ENCODE measurements around the gene PRKCA. TPM values are rescaled to one million over a fixed set of nuclear protein-coding genes. Genes with fewer than 3 reads are reported as not detected.

PRKCA gene
- total and polyA plus RNA-seq, 2 experiments from 2014 or later, result 6.4 to 35.4 TPM

DNA sequence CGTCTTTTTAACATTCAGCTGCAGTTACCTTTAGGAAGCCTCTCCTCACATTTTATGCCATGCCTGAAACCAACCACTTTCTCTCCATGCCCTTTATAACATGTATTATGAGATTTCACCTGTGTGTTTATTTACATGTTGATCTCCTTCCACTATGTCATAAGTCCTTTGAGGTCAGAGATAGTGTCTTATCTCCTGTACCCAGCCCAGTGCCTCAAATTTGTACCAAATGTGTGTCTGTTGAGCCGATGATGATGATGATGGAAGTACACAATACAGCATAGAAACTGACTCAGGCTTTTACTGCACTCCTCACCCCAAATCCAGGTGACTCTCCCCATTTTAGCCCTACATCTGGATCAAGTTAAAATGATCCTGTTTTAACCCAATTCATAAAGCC is 353.0 kb downstream of the PRKCA start (continued):
- TF ChIP-seq REST (IDR thresholded peaks at IDR 0.05; ENCODE audit: unreplicated experiment) (no peak), EZH2 (IDR thresholded peaks at IDR 0.05; ENCODE audit: low read depth, unreplicated experiment) (no peak), NANOG (IDR thresholded peaks at IDR 0.05; ENCODE audit: borderline replicate concordance) (no peak), JUNB (IDR thresholded peaks at IDR 0.05; ENCODE audit: unreplicated experiment) (no peak), EZH2phosphoT487 (IDR thresholded peaks at IDR 0.05; ENCODE audit: unreplicated experiment) (no peak), STAT1 (IDR thresholded peaks at IDR 0.05; ENCODE audit: unreplicated experiment) (no peak), CTCF (conservative IDR thresholded peaks at IDR 0.05; ENCODE audit: low read depth in 2 of 2) (no peak), ZNF331 (CRISPR knock-in tag; IDR thresholded peaks at IDR 0.05; ENCODE audit: low read depth) (no peak)
- TF ChIP-seq, protein P1, sequence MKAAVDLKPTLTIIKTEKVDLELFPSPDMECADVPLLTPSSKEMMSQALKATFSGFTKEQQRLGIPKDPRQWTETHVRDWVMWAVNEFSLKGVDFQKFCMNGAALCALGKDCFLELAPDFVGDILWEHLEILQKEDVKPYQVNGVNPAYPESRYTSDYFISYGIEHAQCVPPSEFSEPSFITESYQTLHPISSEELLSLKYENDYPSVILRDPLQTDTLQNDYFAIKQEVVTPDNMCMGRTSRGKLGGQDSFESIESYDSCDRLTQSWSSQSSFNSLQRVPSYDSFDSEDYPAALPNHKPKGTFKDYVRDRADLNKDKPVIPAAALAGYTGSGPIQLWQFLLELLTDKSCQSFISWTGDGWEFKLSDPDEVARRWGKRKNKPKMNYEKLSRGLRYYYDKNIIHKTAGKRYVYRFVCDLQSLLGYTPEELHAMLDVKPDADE (IDR thresholded peaks at IDR 0.05), result no peak

- no peaks in the 10 kb centered on the region for H3K4me1 ChIP-seq (ENCODE audit: insufficient read depth)
- H4K20me1 ChIP-seq (replicated peaks; ENCODE audit: insufficient read depth), result no peaks in the 10 kb centered on the region
- no peak overlapping the region for H3K4me3 ChIP-seq
- H3K79me2 ChIP-seq (replicated peaks; ENCODE audit: insufficient read depth), result no peaks in the 10 kb centered on the region
- no peak for ATAC-seq
- H3K27ac ChIP-seq (ENCODE audit: low read depth), result no peak overlapping the region
- no peak for DNase-seq (ENCODE audit: low spot score)
- Mint-ChIP-seq H3K9me3 (peaks cover 2% of the 10 kb centered on the region; the same call in 1 of the 3 replicates), H3K27ac (no peak overlapping the region), H3K36me3 (ENCODE audit: low read depth) (peaks cover 6% of the 10 kb centered on the region; the same call in 2 of the 3 replicates), H3K4me1 (peaks cover 9% of the 10 kb centered on the region; the same call in 2 of the 3 replicates), H3K4me3 (no peak overlapping the region), H3K27me3 (ENCODE audit: insufficient read depth, low read depth, poor library complexity) (no peaks in the 10 kb centered on the region)
- H3K27me3 ChIP-seq (ENCODE audit: insufficient read depth), result no peaks in the 10 kb centered on the region
- H3F3A ChIP-seq (replicated peaks; ENCODE audit: low read depth), result no peaks in the 10 kb centered on the region
- no peak overlapping the region for H3K4me2 ChIP-seq
- H3K9me2 ChIP-seq (ENCODE audit: insufficient read depth), result no peaks in the 10 kb centered on the region
- no peaks in the 10 kb centered on the region for H3K36me3 ChIP-seq (ENCODE audit: insufficient read depth)
- H2AFZ ChIP-seq, result no peak overlapping the region
- TF ChIP-seq ZNF114 (CRISPR knock-in tag; IDR thresholded peaks at IDR 0.05) (no peak), CREB1 (CRISPR knock-in tag; IDR thresholded peaks at IDR 0.05; ENCODE audit: low read depth) (no peak), STAT1 (IDR thresholded peaks at IDR 0.05; ENCODE audit: unreplicated experiment) (no peak), EZH2phosphoT487 (IDR thresholded peaks at IDR 0.05; ENCODE audit: unreplicated experiment) (no peak), ZNF331 (CRISPR knock-in tag; IDR thresholded peaks at IDR 0.05; ENCODE audit: low read depth) (no peak)
- TF ChIP-seq, protein P2, sequence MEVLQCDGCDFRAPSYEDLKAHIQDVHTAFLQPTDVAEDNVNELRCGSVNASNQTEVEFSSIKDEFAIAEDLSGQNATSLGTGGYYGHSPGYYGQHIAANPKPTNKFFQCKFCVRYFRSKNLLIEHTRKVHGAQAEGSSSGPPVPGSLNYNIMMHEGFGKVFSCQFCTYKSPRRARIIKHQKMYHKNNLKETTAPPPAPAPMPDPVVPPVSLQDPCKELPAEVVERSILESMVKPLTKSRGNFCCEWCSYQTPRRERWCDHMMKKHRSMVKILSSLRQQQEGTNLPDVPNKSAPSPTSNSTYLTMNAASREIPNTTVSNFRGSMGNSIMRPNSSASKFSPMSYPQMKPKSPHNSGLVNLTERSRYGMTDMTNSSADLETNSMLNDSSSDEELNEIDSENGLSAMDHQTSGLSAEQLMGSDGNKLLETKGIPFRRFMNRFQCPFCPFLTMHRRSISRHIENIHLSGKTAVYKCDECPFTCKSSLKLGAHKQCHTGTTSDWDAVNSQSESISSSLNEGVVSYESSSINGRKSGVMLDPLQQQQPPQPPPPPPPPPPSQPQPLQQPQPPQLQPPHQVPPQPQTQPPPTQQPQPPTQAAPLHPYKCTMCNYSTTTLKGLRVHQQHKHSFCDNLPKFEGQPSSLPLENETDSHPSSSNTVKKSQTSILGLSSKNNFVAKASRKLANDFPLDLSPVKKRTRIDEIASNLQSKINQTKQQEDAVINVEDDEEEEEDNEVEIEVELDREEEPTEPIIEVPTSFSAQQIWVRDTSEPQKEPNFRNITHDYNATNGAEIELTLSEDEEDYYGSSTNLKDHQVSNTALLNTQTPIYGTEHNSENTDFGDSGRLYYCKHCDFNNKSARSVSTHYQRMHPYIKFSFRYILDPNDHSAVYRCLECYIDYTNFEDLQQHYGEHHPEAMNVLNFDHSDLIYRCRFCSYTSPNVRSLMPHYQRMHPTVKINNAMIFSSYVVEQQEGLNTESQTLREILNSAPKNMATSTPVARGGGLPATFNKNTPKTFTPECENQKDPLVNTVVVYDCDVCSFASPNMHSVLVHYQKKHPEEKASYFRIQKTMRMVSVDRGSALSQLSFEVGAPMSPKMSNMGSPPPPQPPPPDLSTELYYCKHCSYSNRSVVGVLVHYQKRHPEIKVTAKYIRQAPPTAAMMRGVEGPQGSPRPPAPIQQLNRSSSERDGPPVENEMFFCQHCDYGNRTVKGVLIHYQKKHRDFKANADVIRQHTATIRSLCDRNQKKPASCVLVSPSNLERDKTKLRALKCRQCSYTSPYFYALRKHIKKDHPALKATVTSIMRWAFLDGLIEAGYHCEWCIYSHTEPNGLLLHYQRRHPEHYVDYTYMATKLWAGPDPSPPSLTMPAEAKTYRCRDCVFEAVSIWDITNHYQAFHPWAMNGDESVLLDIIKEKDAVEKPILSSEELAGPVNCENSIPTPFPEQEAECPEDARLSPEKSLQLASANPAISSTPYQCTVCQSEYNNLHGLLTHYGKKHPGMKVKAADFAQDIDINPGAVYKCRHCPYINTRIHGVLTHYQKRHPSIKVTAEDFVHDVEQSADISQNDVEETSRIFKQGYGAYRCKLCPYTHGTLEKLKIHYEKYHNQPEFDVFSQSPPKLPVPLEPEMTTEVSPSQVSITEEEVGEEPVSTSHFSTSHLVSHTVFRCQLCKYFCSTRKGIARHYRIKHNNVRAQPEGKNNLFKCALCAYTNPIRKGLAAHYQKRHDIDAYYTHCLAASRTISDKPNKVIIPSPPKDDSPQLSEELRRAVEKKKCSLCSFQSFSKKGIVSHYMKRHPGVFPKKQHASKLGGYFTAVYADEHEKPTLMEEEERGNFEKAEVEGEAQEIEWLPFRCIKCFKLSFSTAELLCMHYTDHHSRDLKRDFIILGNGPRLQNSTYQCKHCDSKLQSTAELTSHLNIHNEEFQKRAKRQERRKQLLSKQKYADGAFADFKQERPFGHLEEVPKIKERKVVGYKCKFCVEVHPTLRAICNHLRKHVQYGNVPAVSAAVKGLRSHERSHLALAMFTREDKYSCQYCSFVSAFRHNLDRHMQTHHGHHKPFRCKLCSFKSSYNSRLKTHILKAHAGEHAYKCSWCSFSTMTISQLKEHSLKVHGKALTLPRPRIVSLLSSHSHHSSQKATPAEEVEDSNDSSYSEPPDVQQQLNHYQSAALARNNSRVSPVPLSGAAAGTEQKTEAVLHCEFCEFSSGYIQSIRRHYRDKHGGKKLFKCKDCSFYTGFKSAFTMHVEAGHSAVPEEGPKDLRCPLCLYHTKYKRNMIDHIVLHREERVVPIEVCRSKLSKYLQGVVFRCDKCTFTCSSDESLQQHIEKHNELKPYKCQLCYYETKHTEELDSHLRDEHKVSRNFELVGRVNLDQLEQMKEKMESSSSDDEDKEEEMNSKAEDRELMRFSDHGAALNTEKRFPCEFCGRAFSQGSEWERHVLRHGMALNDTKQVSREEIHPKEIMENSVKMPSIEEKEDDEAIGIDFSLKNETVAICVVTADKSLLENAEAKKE (CRISPR knock-in tag; IDR thresholded peaks at IDR 0.05), result no peak
Observed at GRCh38 chr17:66655861-66656260, 353.4 kb downstream of the PRKCA start.
